LNCAP (cell line): ENCODE data around the gene MRPL11.

Experiments
- TF ChIP-seq, protein P1 (sequence below): fragments of 450-650 bp; IDR thresholded peaks from 2 replicates; pipeline ENCODE4 v1.5.1; 2017; ENCODE audit warnings: mild to moderate bottlenecking

Gene MRPL11

DNA sequence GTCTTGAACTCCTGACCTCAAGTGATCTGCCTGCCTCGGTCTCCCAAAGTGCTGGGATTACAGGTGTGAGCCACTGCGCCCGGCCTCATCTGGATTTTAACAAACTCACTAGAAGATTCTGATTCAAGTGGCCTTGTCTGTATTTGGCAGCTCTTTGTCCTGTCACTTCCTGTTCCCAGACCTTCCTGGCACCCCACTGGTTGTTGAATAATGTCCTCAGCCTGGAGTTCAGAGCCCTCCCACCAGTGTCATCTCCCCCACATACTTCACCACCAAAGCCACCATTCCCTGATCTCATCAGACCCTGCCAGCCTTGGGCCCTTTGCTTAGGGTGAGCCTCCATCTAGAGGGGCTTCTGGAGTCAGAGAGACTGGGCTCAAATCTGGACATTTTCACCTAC lies 31.4 kb upstream of the MRPL11 start:
- TF ChIP-seq, protein P1, sequence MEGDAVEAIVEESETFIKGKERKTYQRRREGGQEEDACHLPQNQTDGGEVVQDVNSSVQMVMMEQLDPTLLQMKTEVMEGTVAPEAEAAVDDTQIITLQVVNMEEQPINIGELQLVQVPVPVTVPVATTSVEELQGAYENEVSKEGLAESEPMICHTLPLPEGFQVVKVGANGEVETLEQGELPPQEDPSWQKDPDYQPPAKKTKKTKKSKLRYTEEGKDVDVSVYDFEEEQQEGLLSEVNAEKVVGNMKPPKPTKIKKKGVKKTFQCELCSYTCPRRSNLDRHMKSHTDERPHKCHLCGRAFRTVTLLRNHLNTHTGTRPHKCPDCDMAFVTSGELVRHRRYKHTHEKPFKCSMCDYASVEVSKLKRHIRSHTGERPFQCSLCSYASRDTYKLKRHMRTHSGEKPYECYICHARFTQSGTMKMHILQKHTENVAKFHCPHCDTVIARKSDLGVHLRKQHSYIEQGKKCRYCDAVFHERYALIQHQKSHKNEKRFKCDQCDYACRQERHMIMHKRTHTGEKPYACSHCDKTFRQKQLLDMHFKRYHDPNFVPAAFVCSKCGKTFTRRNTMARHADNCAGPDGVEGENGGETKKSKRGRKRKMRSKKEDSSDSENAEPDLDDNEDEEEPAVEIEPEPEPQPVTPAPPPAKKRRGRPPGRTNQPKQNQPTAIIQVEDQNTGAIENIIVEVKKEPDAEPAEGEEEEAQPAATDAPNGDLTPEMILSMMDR, result no peak

DNA sequence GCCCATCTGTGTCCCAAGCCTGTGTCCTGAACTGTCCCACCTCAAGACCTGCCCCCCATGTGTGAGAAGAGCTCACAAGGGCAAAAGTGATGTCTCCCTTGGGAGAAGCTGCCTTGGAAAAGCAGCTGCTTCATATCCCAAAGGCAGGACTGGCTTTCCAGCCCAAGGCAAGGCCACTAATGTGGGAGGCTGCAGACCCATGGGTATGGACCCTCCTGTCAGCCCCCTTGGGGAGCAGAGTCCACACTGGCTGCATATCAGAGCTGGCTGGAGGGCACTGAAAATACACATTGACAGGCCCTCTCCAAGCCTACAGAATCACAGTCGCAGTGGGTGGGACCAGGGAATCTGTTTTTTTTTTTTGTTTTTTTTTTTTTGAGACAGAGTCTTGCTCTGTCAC lies 30.8 kb upstream of the MRPL11 start:
- TF ChIP-seq, protein P1, result no peak

DNA sequence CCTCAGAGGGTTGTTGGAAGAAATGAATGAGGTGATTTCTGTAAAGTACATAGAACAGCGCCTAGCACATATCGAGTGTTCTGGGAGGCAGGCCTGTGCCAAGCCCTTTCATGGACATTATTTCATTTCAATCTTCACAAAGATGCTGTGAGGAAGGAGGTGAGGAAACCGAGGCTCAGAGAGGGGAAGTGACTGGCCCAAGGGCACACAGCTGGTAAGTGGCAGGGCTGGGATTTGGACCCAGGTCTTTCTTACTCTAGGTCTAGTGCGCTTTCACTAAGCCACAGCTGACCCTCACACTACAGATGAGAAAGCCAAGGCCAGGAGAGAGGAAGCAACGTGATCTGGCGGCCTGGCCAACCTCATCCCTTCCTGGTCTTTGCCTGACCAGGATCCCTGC lies 30.0 kb upstream of the MRPL11 start:
- TF ChIP-seq, protein P1, result no peak

DNA sequence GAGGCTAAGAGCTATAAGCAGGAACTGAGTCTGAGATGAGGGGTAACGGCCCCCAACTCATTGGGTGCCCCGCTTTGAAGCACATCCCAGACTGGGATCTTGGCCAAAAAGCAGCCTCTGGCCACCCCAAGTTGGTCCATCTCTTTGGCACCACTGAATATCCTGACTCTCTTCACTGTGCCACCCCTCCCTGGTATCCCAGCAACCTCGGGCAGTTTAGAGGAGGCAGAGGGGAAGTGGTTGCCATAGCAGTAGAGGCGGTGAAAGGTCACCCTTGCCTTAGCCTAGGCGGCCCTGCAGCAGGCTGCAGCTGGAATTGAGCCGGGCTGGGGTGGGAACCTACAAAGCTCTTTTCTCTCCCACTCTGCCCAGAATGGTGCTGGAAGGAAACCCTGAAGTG lies 29.1 kb upstream of the MRPL11 start:
- TF ChIP-seq, protein P1, result no peak

DNA sequence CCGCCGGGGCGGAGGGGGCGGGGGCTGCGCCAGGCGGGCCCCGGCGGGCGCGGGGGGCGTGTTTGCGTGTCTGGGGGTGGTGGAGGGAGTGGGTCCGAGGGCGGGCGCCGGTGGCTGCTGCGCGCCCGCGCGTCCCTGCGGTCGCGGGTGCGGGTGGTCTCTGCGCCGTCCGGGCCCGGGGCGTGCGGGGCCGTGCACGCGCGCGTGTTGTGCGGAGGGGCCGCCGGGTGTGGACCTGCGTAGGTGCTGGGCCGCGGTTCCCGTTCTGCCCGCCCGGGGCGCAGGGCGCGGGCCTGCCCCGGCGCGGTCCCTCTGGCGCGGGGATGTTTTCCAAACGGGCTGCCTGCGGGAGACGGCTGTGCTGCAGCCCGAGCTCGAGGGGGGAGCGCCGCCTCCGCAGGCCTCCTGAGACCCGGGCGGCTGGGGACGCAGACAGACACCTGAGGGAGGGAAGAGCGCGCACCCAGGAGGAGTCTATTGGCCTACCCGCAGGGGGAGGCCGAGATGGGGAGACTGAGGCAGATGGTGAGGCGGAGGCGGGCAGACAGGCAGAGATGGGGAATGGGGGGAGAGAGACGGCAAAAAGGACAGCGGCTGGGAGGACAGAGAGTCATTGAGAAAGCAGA lies 28.5 kb upstream of the MRPL11 start:
- TF ChIP-seq, protein P1, result peak; percentile 30; the same call in 1 of the 2 replicates

DNA sequence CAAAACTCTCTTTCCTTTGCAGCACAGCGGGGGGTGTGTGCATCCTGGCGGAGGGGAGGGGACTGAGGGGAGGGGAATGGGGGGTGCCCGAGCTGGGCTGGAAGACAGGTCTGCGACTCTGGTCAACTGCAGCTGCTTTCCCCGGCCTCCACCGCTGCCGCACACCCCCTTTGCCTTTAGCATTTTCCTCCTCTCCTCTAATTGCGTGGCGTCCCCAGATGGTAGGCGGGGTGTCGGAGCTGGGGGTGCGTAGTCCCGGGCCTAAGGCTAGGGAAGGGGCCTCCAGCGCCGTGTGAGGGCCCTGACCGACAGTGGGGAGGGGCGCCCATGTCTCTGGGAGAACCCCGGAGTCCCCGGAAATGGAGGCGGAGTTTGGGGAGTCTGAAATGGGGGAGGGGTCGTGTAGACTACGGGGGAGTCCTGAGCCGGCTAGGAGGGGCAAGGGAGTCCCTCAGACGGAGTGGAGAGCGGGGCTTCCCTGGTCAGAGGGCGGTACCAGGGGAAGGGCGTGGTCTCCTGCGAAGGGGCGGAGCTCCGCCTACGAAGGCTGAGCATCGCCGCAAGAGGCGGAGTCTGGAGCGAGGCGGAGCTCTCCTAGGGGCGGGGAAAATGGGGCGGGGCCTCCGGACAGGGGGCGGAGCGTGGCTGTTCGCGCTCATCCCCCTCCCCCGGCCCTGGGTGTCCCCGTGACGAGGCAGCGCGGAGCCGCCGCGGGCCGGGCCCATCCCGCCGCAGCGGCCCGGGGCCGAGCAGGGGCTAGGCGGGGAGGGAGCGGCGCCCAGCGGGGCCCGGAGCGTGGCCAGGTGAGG lies 27.8 kb upstream of the MRPL11 start, which contains the start of gene PELI3:
TSS of gene PELI3 (plus strand) at position 681 of the 809 bp plus-strand sequence. CDS start 1,224 bp downstream, outside the sequence.
- TF ChIP-seq, protein P1, result no peak

DNA sequence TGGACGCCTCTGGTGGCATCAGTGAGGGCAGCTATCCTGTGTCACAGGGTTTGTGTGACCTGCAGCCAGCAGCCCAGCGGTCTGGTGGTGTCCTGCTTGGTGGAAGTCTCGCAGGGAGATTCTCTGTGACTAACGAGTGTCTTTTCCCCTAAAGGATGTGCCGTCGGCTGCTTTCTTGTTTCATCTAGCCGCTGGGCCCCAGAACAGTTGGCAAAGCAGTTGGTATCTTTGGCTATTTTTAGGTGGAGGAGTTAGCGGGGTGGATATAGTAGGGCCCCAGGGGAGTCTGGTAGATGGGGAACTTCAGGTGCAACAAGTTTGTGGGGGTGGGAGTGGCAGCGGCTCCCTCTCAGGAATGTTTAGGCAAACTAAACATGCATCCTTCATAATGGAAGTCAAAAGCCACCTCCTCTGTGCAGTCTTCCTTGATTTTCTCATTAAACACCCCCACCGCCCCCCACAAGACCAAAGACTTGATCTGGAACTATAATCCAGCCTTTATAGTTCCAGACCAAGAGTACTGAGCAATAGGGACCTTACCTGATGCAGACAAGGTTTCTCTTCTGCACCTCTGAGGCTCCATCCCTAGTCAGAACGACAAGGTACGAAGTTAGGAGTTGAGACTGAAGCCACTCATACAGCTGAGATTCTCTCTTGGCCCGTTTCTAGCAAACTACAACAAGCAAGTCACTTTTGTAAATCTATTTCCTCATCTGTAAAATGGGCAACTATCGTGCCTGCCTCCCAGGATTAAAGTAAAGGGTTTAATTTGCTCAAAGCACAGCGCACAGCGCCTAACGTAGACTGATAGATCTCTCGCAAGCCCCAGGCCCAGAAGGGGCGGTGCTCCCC lies 27.0 kb upstream of the MRPL11 start:
- TF ChIP-seq, protein P1, result no peak
